Gastroesophageal sphincter (tissue), 4 donors: ENCODE data around the gene CASTOR1. TPM values are rescaled to one million over a fixed set of nuclear protein-coding genes. Genes with fewer than 3 reads are reported as not detected.

Experiments
- ATAC-seq: fragments of 150-250 bp; one replicate; pipeline ENCODE4 v1.9.1; 2016; ENCODE audit warnings: mild to moderate bottlenecking, moderate library complexity
- H3K27ac ChIP-seq, 4 donors: fragments of 200-600 bp; sonication (generic) in 3 of 4; 1 replicate in 3 of 4; 2 replicates in 1 of 4; pipeline ENCODE4 v1.5.1; 2016 to 2019
- H3K27me3 ChIP-seq: fragments of 200-600 bp; sonication (generic); one replicate; pipeline ENCODE4 v1.5.1; 2019
- H3K36me3 ChIP-seq, 2 donors: fragments of 200-600 bp; sonication (generic); one replicate each; pipeline ENCODE4 v1.5.1; 2019; ENCODE audit warnings: control low read depth in 1 of 2
- H3K4me1 ChIP-seq, 3 donors: fragments of 200-600 bp; sonication (generic); 1 replicate in 2 of 3; 2 replicates in 1 of 3; pipeline ENCODE4 v1.5.1; 2016 to 2019; ENCODE audit warnings: control low read depth in 2 of 3
- H3K4me3 ChIP-seq, 2 donors: fragments of 200-600 bp; sonication (generic); one replicate each; pipeline ENCODE4 v1.5.1; 2019; ENCODE audit warnings: mild to moderate bottlenecking in 1 of 2, moderate library complexity in 1 of 2
- H3K9me3 ChIP-seq, 3 donors: fragments of 200-600 bp; sonication (generic); one replicate each; pipeline ENCODE4 v1.5.1; 2017 to 2019; ENCODE audit warnings: control low read depth in 2 of 3
- EP300 ChIP-seq: sonication (generic); formaldehyde crosslinking; IDR thresholded peaks from one replicate; pipeline ENCODE4 v1.6.1; 2017; ENCODE audit warnings: antibody characterized with exemption, mild to moderate bottlenecking
- POLR2A ChIP-seq, 2 donors: fragments of 450-650 bp; IDR thresholded peaks; one replicate each; pipeline ENCODE4 v1.6.1; 2017; ENCODE audit warnings: antibody characterized with exemption in 2 of 2, mild to moderate bottlenecking in 2 of 2, moderate library complexity in 1 of 2
- POLR2AphosphoS5 ChIP-seq: sonication (generic); formaldehyde crosslinking; IDR thresholded peaks from one replicate; pipeline ENCODE4 v1.6.1; 2017; ENCODE audit warnings: antibody characterized with exemption
- WGBS, 2 donors: methylation state at CpG; one replicate each; pipeline ENCODE4 v1.1.5; 2018; ENCODE audit warnings: low coverage in 1 of 2; 5-methylcytosine and 5-hydroxymethylcytosine counted together
- total RNA-seq, 4 donors: library from RNA; depleted of rRNA; stranded (reverse); fragments of >200 nt; gene quantifications; one replicate each; pipeline ENCODE4 v1.1.0, GENCODE V29; 2016
- TF ChIP-seq, protein P1 (sequence below), 4 experiments: fragments of 200-600 bp in 2 of 4; fragments of 450-650 bp in 2 of 4; sonication (generic) in 1 of 4; IDR thresholded peaks; one replicate each; pipeline ENCODE4 v1.5.1; 2017 to 2019; ENCODE audit warnings: antibody characterized with exemption in 4 of 4, mild to moderate bottlenecking in 2 of 4, moderate library complexity in 2 of 4

Gene CASTOR1
- total RNA-seq, 4 donors from 2014 or later = 12.9 to 17.1 (median 16.2) TPM

DNA sequence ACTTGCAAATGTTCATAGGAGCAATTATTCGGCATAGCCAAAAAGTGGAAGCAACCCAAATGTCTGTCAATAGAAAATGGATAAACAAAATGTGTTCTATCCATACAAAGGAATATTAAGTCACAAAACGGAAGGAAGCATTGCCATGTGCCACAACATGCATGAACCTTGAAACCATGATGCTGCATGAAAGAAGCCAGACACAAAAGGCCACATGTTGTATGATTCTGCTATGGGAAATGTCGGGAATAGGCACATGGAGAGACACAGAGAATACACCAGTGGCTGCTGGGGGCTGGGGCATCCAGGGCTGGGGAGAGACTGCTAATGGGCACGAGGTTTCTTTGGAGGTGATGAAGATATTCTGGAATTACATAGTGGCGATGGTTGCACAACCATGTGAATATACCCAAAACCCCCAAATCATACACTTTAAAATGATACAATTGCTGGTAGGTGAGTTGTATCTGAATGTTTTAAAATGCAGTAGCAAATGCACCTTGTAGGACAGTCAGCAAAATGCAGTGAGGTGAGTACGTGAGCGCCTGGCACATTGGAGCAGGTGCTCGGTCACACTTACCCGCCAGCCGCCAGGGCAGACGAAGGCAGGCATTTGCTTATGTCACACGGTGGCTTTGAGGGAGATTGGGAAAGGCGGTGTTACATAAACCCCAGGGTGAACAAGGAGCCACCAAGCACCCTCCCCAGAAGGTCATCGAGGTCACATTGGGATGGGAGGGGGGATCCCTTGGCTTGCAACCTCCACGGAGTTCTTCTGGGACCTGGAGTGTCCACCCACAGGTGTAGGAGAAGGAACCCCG, 16.3 kb downstream of the CASTOR1 start:
- 71 to 81% methylated on average over 5 to 11 of the region's 16 CpGs for WGBS, 2 donors
- no peaks in the 10 kb centered on the region for H3K36me3 ChIP-seq
- H3K27ac ChIP-seq = no peak overlapping the region
- no peaks in the 10 kb centered on the region for H3K27me3 ChIP-seq
- H3K9me3 ChIP-seq = no peaks in the 10 kb centered on the region
- no peak for ATAC-seq
- TF ChIP-seq EP300 = no peak
- TF ChIP-seq POLR2AphosphoS5 = no peak
- no peak for TF ChIP-seq POLR2A (IDR thresholded peaks at IDR 0.05)
- TF ChIP-seq, protein P1, sequence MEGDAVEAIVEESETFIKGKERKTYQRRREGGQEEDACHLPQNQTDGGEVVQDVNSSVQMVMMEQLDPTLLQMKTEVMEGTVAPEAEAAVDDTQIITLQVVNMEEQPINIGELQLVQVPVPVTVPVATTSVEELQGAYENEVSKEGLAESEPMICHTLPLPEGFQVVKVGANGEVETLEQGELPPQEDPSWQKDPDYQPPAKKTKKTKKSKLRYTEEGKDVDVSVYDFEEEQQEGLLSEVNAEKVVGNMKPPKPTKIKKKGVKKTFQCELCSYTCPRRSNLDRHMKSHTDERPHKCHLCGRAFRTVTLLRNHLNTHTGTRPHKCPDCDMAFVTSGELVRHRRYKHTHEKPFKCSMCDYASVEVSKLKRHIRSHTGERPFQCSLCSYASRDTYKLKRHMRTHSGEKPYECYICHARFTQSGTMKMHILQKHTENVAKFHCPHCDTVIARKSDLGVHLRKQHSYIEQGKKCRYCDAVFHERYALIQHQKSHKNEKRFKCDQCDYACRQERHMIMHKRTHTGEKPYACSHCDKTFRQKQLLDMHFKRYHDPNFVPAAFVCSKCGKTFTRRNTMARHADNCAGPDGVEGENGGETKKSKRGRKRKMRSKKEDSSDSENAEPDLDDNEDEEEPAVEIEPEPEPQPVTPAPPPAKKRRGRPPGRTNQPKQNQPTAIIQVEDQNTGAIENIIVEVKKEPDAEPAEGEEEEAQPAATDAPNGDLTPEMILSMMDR (IDR thresholded peaks at IDR 0.05) = no peak
- no peak overlapping the region for H3K4me3 ChIP-seq
- peaks cover 0 to 5% (median 2%) of the 10 kb centered on the region in 3 donors for H3K4me1 ChIP-seq

GRCh38 chr22:30270832-30271231, 18.5 kb downstream of the CASTOR1 start:
- no peaks in the 10 kb centered on the region for H3K4me1 ChIP-seq
- no peaks in the 10 kb centered on the region for H3K36me3 ChIP-seq
- no peak overlapping the region for H3K4me3 ChIP-seq
- 74 to 81% methylated on average over 4 to 11 of the region's 16 CpGs for WGBS, 2 donors
- ATAC-seq = peak; percentile 78
- H3K9me3 ChIP-seq = no peaks in the 10 kb centered on the region
- TF ChIP-seq POLR2AphosphoS5 (no peak), POLR2A (IDR thresholded peaks at IDR 0.05) (no peak)
- H3K27ac ChIP-seq = peak overlapping the region in 1 of 4 donors; percentile 45
- no peaks in the 10 kb centered on the region for H3K27me3 ChIP-seq

DNA sequence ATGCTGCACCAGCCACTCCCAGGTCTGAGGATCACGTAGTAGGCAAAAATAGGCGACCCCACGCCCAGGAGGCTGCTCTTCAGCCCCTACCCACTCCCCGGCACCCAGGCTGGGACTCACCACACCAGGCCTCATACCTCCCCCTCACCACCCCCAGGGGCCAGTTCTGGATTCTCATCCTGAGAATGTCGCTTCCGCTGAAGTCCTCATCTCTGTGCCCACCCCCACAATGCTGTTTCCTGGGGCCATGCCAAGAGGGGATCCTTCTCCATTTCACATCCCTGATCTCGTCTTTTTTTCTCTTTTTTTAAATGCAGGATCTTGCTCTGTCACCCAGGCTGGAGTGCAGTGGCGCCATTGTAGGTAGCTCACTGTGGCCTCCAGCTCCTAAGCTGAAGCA, 21.0 kb downstream of the CASTOR1 start:
- ATAC-seq = no peak
- TF ChIP-seq EP300 (no peak), POLR2A (IDR thresholded peaks at IDR 0.05) (no peak), POLR2AphosphoS5 (no peak)
- TF ChIP-seq, protein P1 (IDR thresholded peaks at IDR 0.05) = no peak
- WGBS, 2 donors = 72 to 100% methylated on average over 2 to 5 of the region's 8 CpGs
- H3K9me3 ChIP-seq = no peaks in the 10 kb centered on the region
- peaks cover 0 to 2% (median 2%) of the 10 kb centered on the region in 3 donors for H3K4me1 ChIP-seq
- H3K4me3 ChIP-seq = no peak overlapping the region
- H3K36me3 ChIP-seq = no peaks in the 10 kb centered on the region
- no peaks in the 10 kb centered on the region for H3K27me3 ChIP-seq
- peak overlapping the region in 1 of 4 donors; percentile 12 for H3K27ac ChIP-seq

DNA sequence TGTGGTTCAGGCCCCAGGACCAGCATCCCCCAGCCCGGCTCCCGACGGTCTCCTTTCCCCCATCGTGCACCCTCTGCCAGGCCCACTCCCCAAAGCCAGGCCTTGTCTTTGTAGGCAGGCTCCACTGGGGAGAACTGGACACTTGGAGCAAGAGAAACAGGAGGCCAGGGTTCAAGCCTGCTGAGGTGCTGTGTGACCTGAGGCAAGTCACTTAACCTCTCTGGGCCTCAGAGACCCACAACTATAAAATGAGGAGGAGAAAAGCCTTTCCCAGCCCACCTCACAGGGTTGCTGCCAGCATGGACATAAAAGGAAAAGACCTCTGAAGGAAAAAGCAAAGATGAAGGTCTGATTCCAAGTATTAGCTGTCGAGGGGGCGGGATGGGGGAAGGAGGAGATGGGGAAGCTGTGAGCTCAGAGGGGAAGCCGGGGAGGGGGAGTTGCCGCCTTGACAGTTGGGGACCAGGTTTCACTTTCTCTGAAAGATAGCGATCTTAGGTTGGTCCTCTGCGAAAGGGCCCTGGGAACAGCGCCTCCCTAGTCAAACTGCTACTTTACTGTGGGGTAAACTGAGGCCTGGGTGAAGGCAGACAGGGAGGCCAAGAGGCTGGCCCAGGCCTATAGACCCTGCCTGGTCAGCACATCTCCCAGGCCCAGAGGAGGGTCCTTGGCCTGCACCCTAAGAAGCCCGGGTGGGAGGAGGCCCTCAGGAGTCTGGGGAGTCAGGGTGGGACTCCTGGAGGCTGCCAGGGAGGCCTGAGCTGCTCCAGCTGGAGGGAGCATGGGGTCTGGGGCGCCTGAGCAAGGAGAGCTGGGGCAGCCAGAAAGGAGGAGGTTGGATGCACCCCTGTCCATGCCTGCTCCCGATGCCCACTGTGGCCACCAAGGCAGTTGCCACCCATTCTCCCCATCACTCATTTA, 21.7 kb downstream of the CASTOR1 start:
- 75% methylated on average over 3 of the region's 14 CpGs; no CpG with 5 or more reads in 1 of the 2 donors for WGBS, 2 donors
- ATAC-seq = no peak

More for the DNA sequence above, 21.7 kb downstream of the CASTOR1 start:
- Histone ChIP-seq H3K4me1 (peaks cover 0 to 9% (median 6%) of the 10 kb centered on the region in 3 donors), H3K36me3 (no peaks in the 10 kb centered on the region), H3K27ac (peak overlapping the region in 1 of 4 donors; percentile 66), H3K9me3 (no peaks in the 10 kb centered on the region), H3K4me3 (no peak overlapping the region), H3K27me3 (no peaks in the 10 kb centered on the region)
- TF ChIP-seq POLR2AphosphoS5 (no peak), POLR2A (IDR thresholded peaks at IDR 0.05) (no peak), EP300 (no peak)
- TF ChIP-seq, protein P1 (IDR thresholded peaks at IDR 0.05) = no peak
